HG03442 (cell line): Measurements from ENCODE around the gene MTO1.
"Not testable (repeated sequence)": the region's sequence is repeated elsewhere in the genome, so short reads cannot be mapped to it uniquely, and the experiment has no call there.

ENCODE experiments used
- ATAC-seq: cut with Tn5 transposase; IDR thresholded peaks from one replicate; pipeline ENCODE4 v1.9.1; 2021; ENCODE audit warnings: mild to moderate bottlenecking, moderate library complexity; ENCODE audit not compliant: unreplicated experiment

Gene MTO1

GRCh38 chr6:73461537-73462350 is at the start of gene MTO1:
TSS of gene MTO1 (plus strand) at chr6:73461737. CDS start at chr6:73461855, 118 bp downstream.
- ATAC-seq: peak; percentile 94

GRCh38 chr6:73413102-73413501 is 48.4 kb upstream of the MTO1 start:
- ATAC-seq: no peak

GRCh38 chr6:73418081-73418741 is 43.3 kb upstream of the MTO1 start:
- no peak for ATAC-seq

GRCh38 chr6:73421534-73421933 is 40.0 kb upstream of the MTO1 start:
- ATAC-seq: no peak

- no peak for ATAC-seq
Observed at GRCh38 chr6:73435236-73435635, 26.3 kb upstream of the MTO1 start.

- ATAC-seq: no peak
Observed at GRCh38 chr6:73443555-73443954, 18.0 kb upstream of the MTO1 start.

- ATAC-seq: peak; percentile 54
Observed at GRCh38 chr6:73451223-73452106, 10.1 kb upstream of the MTO1 start.

GRCh38 chr6:73452107-73452461 is 9.5 kb upstream of the MTO1 start, which contains the start of gene CGAS:
TSS of gene CGAS (minus strand) at chr6:73452297. CDS start at chr6:73452181, 116 bp downstream.
- ATAC-seq: peak; percentile 76

GRCh38 chr6:73455865-73456629 is 5.5 kb upstream of the MTO1 start:
- no peak for ATAC-seq

GRCh38 chr6:73459474-73459873 is 2.1 kb upstream of the MTO1 start:
- not testable (repeated sequence) for ATAC-seq

GRCh38 chr6:73460056-73460455 is 1.5 kb upstream of the MTO1 start:
- no peak for ATAC-seq

GRCh38 chr6:73471686-73472290 is 10.3 kb downstream of the MTO1 start:
- peak; percentile 95 for ATAC-seq

GRCh38 chr6:73476723-73477122 is 15.2 kb downstream of the MTO1 start:
- ATAC-seq: no peak

GRCh38 chr6:73477407-73477806 is 15.9 kb downstream of the MTO1 start:
- ATAC-seq: no peak

- no peak for ATAC-seq
Observed at GRCh38 chr6:73481969-73482368, 20.4 kb downstream of the MTO1 start.

- ATAC-seq: no peak
Observed at GRCh38 chr6:73484438-73484837, 22.9 kb downstream of the MTO1 start.

GRCh38 chr6:73487473-73487872 is 25.9 kb downstream of the MTO1 start:
- no peak for ATAC-seq

GRCh38 chr6:73491377-73491776 is 29.8 kb downstream of the MTO1 start:
- no peak for ATAC-seq

GRCh38 chr6:73497915-73498314 is 36.4 kb downstream of the MTO1 start:
- ATAC-seq: no peak
